Activated T-cell treated with anti-CD3 and anti-CD28 coated beads, Interleukin-2, amount 50 U/mL, for 1 hour (primary cell): ENCODE data around the gene EIF4B.

Experiments
- DNase-seq: peaks from one replicate; pipeline ENCODE4 v3.0.0-alpha.2; 2020

EIF4B gene

GRCh38 chr12:53071591-53072551 is 65.6 kb downstream of the EIF4B start:
- no peak for DNase-seq

GRCh38 chr12:53073881-53074280 is 67.6 kb downstream of the EIF4B start:
- no peak for DNase-seq

- no peak for DNase-seq
Measured at GRCh38 chr12:53074283-53074998, 68.2 kb downstream of the EIF4B start.

- DNase-seq: no peak
Measured at GRCh38 chr12:53074999-53075370, 68.7 kb downstream of the EIF4B start.

- DNase-seq: no peak
Measured at GRCh38 chr12:53076461-53076860, 70.2 kb downstream of the EIF4B start.

- no peak for DNase-seq
Measured at GRCh38 chr12:53077030-53077429, 70.8 kb downstream of the EIF4B start.

GRCh38 chr12:53078425-53079225 is 72.4 kb downstream of the EIF4B start:
- DNase-seq: no peak

- peak; percentile 98 for DNase-seq
Measured at GRCh38 chr12:53079226-53080117, 73.2 kb downstream of the EIF4B start, which contains the start of gene SPRYD3. TSS of gene SPRYD3 (minus strand) at chr12:53079390. CDS start at chr12:53079333, 57 bp downstream.

- DNase-seq: no peak
Measured at GRCh38 chr12:53082637-53083175, 76.5 kb downstream of the EIF4B start.

GRCh38 chr12:53086361-53086760 is 80.1 kb downstream of the EIF4B start:
- no peak for DNase-seq

- no peak for DNase-seq
Measured at GRCh38 chr12:53090105-53090504, 83.8 kb downstream of the EIF4B start.

GRCh38 chr12:53090554-53090953 is 84.3 kb downstream of the EIF4B start:
- DNase-seq: no peak

- no peak for DNase-seq
Measured at GRCh38 chr12:53091756-53092155, 85.5 kb downstream of the EIF4B start.
